NB4 (cell line): ENCODE data around the gene EML4.
A peak's percentile ranks its signal among the peaks of the same experiment; 100 is the strongest.

Source experiments
- DNase-seq: peaks from one replicate; pipeline ENCODE4 v3.0.0; 2010; ENCODE audit warnings: low read depth
- H3K4me3 ChIP-seq: one replicate; pipeline ENCODE4 v1.5.1; 2011; ENCODE audit warnings: mild to moderate bottlenecking, low read depth, low read length, moderate library complexity
- CTCF ChIP-seq: IDR thresholded peaks from one replicate; pipeline ENCODE4 v1.5.1; 2012; ENCODE audit warnings: low read depth, low read length
- MAX ChIP-seq: IDR thresholded peaks from 2 replicates; pipeline ENCODE4 v1.6.1; 2011; ENCODE audit warnings: low read depth, low read length
- MYC ChIP-seq: IDR thresholded peaks from 2 replicates; pipeline ENCODE4 v1.6.1; 2011; ENCODE audit warnings: low read depth, low read length
- POLR2A ChIP-seq: IDR thresholded peaks from 2 replicates; pipeline ENCODE4 v1.6.1; 2011; ENCODE audit warnings: mild to moderate bottlenecking; ENCODE audit not compliant: insufficient read length; ENCODE audit errors: extremely low read depth

EML4 gene

GRCh38 chr2:42304059-42304713 lies 135.0 kb downstream of the EML4 start:
- no peak overlapping the region for H3K4me3 ChIP-seq
- no peak for DNase-seq
- TF ChIP-seq CTCF (no peak), MAX (no peak), MYC (no peak), POLR2A (no peak)

GRCh38 chr2:42307180-42307579 lies 138.0 kb downstream of the EML4 start:
- no peak overlapping the region for H3K4me3 ChIP-seq
- DNase-seq: no peak
- TF ChIP-seq CTCF: no peak
- TF ChIP-seq POLR2A: no peak

GRCh38 chr2:42309366-42309765 lies 140.2 kb downstream of the EML4 start:
- no peak for DNase-seq
- no peak overlapping the region for H3K4me3 ChIP-seq
- TF ChIP-seq POLR2A (no peak), CTCF (no peak), MAX (no peak)

- no peak for TF ChIP-seq MAX
- no peak for TF ChIP-seq CTCF
- no peak overlapping the region for H3K4me3 ChIP-seq
- no peak for DNase-seq
Observed at GRCh38 chr2:42310007-42310515, 140.9 kb downstream of the EML4 start.

GRCh38 chr2:42312106-42312505 lies 143.0 kb downstream of the EML4 start:
- no peak overlapping the region for H3K4me3 ChIP-seq
- TF ChIP-seq POLR2A: no peak
- DNase-seq: no peak

GRCh38 chr2:42314892-42315468 lies 145.8 kb downstream of the EML4 start:
- DNase-seq: peak; percentile 79
- H3K4me3 ChIP-seq: no peak overlapping the region
- TF ChIP-seq MAX (no peak), CTCF (no peak), POLR2A (no peak), MYC (no peak)
